Psoas muscle (tissue), 8 donors: ENCODE measurements around the gene WBP2. TPM values are rescaled to one million over a fixed set of nuclear protein-coding genes. Genes with fewer than 3 reads are reported as not detected.

ENCODE experiments used
- ATAC-seq, 4 donors: fragments of 200-7000 bp; cut with Tn5 transposase; one replicate each; pipeline ENCODE4 v1.9.1; 2020; ENCODE audit warnings: moderate library complexity in 3 of 4, mild to moderate bottlenecking in 2 of 4
- DNase-seq, 2 donors: peaks; one replicate each; pipeline ENCODE4 v3.0.0-alpha.2; 2020
- H3K27ac ChIP-seq: fragments of 200-600 bp; one replicate; pipeline ENCODE4 v1.8.0; 2022
- H3K27me3 ChIP-seq, 3 donors: fragments of 200-600 bp in 1 of 3; one replicate each; pipeline versions ENCODE4 v1.6.1 to v1.8.0; 2013 to 2022; ENCODE audit warnings: low read length in 2 of 3, mild to moderate bottlenecking in 2 of 3, moderate library complexity in 1 of 3; ENCODE audit not compliant: insufficient read depth in 3 of 3
- H3K36me3 ChIP-seq, 2 donors: fragments of 200-600 bp in 1 of 2; one replicate each; pipeline versions ENCODE4 v1.6.1 to v1.8.0; 2013 to 2022; ENCODE audit warnings: low read depth in 1 of 2, mild to moderate bottlenecking in 1 of 2, moderate library complexity in 1 of 2; ENCODE audit not compliant: insufficient read depth in 1 of 2
- H3K4me1 ChIP-seq: fragments of 200-600 bp; one replicate; pipeline ENCODE4 v1.8.0; 2022
- H3K4me3 ChIP-seq: fragments of 200-600 bp; one replicate; pipeline ENCODE4 v1.8.0; 2022; ENCODE audit warnings: mild to moderate bottlenecking
- H3K9me3 ChIP-seq: fragments of 200-600 bp; one replicate; pipeline ENCODE4 v1.8.0; 2022
- WGBS, 3 donors: extraction: QIAGEN DNeasy Blood & Tissue Kit; methylation state at CpG; one replicate each; pipeline versions ENCODE4 v1.1.6 to v1.1.7; 2013; 5-methylcytosine and 5-hydroxymethylcytosine counted together
- intact Hi-C, 2 donors: fragments of 100-400 bp; cut with DNase I; formaldehyde crosslinking; loops; one replicate each; pipeline versions ENCODE4 v1.11.0 to v1.14.2; 2022
- polyA plus RNA-seq, 3 donors: library from polyadenylated mRNA; stranded (reverse); fragments of 200-250 nt; gene quantifications; one replicate each; pipeline ENCODE4 v1.2.3, GENCODE V29; 2013
- total RNA-seq, 4 donors: library from RNA; stranded (reverse); fragmentation: NEBNext Ultra II Directional in 2 of 4; extraction: Animal tissue kit (Norgen Biotek cat#: 25700) in 2 of 4; gene quantifications; one replicate each; pipeline versions ENCODE4 v1.2.1 to v1.2.4, GENCODE V29; 2021 to 2023
- TF ChIP-seq, protein P1 (sequence below): fragments of 200-600 bp; IDR thresholded peaks from one replicate; pipeline ENCODE4 v1.8.0; 2022; ENCODE audit warnings: antibody characterized with exemption
- donor health status: healthy with polysubstance abuse.
- donor health status: DM: no; HTN: no; CAD: no; lungs with moderate emphysema.
- donor health status: Bipolar disorder and iron deficiency.
- donor health status: healthy.
- donor health status: DM: yes; HTN: yes; CAD: no.
- donor health status: DM: no; HTN: no; CAD: no.
- donor health status: DM: no; HTN: no; CAD: no.
- donor health status: DM: yes; HTN: yes; CAD: no.

WBP2 gene
- total and polyA plus RNA-seq, 7 donors, result 109 to 278 (median 149) TPM

DNA sequence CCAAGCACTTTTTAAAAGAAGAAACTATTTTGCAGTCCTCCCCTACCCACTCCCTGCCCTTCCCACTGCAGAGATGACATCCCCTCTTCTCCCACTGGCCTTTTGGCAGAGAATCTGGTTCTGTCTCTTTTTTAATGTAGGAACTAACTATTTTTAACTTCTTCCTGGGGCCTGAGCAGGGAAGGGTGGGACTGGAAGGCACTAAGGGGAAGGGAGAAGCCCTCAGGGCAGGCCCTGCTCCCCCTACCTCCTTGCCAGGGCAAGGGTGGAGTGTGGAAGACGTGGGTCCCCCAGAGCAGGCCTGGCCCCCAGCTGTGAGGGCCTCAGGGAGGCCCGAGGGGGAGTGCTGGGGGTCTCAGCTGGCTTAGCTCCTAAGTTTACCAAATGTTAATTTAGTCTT, 30.5 kb downstream of the WBP2 start:
- Histone ChIP-seq H3K27ac (peak overlapping the region; percentile 10), H3K4me3 (no peak overlapping the region), H3K36me3 (peaks cover 3 to 62% of the 10 kb centered on the region in 2 donors), H3K27me3 (no peaks in the 10 kb centered on the region), H3K4me1 (peaks cover 9% of the 10 kb centered on the region), H3K9me3 (no peaks in the 10 kb centered on the region)
- intact Hi-C loops, result loop anchor here (5.0 kb wide), 1 partner anchor 37 kb away; no protein-coding TSS in a partner anchor
- no peak for DNase-seq
- 48 to 59% (median 52%) methylated on average over 2 of the region's 2 CpGs for WGBS, 3 donors
- no peak for ATAC-seq
- TF ChIP-seq, protein P1, sequence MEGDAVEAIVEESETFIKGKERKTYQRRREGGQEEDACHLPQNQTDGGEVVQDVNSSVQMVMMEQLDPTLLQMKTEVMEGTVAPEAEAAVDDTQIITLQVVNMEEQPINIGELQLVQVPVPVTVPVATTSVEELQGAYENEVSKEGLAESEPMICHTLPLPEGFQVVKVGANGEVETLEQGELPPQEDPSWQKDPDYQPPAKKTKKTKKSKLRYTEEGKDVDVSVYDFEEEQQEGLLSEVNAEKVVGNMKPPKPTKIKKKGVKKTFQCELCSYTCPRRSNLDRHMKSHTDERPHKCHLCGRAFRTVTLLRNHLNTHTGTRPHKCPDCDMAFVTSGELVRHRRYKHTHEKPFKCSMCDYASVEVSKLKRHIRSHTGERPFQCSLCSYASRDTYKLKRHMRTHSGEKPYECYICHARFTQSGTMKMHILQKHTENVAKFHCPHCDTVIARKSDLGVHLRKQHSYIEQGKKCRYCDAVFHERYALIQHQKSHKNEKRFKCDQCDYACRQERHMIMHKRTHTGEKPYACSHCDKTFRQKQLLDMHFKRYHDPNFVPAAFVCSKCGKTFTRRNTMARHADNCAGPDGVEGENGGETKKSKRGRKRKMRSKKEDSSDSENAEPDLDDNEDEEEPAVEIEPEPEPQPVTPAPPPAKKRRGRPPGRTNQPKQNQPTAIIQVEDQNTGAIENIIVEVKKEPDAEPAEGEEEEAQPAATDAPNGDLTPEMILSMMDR, result no peak

DNA sequence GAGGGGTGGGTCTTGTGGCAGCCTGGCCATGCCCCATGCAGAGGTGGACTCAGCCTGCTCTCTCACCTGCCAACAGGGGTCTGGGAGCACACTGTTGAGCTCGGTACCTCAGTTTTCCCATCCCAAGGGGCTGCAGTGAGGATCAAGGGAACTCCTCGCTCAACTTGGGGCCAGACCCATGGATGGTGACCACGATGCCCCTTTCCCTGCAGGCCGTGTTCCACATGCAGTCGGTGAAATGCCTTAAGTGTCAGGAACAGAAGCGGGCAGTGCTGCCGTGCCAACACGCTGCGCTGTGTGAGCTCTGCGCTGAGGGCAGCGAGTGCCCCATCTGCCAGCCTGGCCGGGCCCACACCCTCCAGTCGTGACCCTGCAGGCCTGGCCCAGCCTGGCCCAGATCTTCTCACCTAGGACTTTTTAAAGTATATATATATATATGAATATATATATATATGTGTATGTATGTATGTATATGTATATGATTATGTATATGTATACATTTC, 31.0 kb downstream of the WBP2 start:
- intact Hi-C loops, result no loop called here
- Histone ChIP-seq H3K4me3 (no peak overlapping the region), H3K4me1 (peaks cover 9% of the 10 kb centered on the region), H3K9me3 (no peaks in the 10 kb centered on the region), H3K36me3 (peaks cover 3 to 66% of the 10 kb centered on the region in 2 donors), H3K27me3 (no peaks in the 10 kb centered on the region), H3K27ac (no peak overlapping the region)
- ATAC-seq, result no peak
- TF ChIP-seq, protein P1, result no peak
- no peak for DNase-seq
- WGBS, 3 donors, result 81 to 88% (median 81%) methylated on average over 13 of the region's 13 CpGs

DNA sequence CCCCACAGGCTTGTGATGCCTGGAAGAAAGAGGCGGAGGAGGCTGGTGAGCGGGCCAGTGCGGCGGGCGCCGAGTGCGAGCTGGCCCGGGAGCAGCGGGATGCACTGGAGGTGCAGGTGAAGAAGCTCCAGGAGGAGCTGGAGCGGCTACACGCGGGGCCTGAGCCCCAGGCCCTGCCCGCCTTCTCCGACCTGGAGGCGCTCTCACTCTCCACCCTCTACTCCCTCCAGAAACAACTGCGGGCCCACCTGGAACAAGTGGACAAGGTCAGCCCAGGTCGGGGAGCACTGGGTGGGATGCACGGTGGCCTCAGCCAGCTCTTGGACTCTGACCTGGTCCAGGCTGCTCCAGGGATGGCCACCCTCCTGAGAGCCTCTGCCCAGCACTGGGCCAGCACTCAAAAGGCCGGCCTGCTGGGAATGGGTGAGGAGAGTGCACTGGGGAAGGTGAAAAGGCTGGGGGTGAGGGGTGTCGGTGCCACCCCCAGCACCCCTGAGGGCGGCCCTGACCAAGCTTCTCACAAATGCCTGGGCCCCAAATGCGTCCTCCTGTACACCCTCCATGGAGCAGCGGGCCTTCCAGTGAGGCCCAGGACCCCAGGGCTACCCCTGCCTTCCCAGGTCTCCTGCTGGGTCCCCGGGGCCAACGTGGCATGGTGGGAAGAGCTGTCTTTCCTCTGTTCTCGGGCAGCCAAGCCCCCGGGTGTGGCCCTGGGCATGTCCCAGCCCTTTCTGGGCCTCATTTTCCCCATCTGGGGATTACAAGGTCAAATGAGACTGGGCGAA, 31.7 kb downstream of the WBP2 start:
- ATAC-seq (no peak), DNase-seq (no peak)
- H3K4me1 ChIP-seq, result peaks cover 9% of the 10 kb centered on the region
- H3K9me3 ChIP-seq, result no peaks in the 10 kb centered on the region
- no peak overlapping the region for H3K27ac ChIP-seq
- H3K27me3 ChIP-seq, result no peaks in the 10 kb centered on the region
- peaks cover 7 to 73% of the 10 kb centered on the region in 2 donors for H3K36me3 ChIP-seq
- TF ChIP-seq, protein P1, result no peak
- intact Hi-C loops, result no loop called here
- no peak overlapping the region for H3K4me3 ChIP-seq
- whole genome bisulfite sequencing, 3 donors, result 85 to 90% (median 85%) methylated on average over 27 to 28 of the region's 28 CpGs

DNA sequence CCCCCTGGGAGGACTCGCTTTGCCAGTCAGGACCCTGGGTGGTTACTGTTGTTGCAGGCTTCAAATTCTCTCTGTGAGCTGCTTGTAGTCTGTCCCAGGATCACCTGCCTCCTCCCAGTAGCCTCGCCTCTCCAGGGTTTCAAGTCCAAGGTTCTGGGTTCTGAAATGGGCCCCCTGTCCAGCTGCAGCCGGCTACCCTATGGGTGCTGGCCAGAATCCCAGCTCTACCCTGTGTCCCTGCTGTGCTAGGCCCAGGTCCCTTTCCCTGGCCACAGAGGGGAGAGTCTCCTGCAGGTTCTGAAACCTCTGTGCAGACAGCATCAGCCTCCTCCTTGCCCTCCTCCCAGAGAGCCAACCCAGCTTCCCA, 32.4 kb downstream of the WBP2 start:
- 87 to 95% (median 93%) methylated on average over 3 of the region's 3 CpGs for WGBS, 3 donors
- DNase-seq (no peak), ATAC-seq (no peak)
- Histone ChIP-seq H3K9me3 (no peaks in the 10 kb centered on the region), H3K27me3 (no peaks in the 10 kb centered on the region), H3K4me1 (peaks cover 9% of the 10 kb centered on the region), H3K4me3 (no peak overlapping the region), H3K36me3 (peaks cover 7 to 79% of the 10 kb centered on the region in 2 donors), H3K27ac (no peak overlapping the region)
- intact Hi-C loops, result no loop called here
- TF ChIP-seq, protein P1, result no peak
